ENCODE results near the gene ECSCR.
"Not testable (repeated sequence)": the region's sequence is repeated elsewhere in the genome, so short reads cannot be mapped to it uniquely, and the experiment has no call there.

ECSCR gene

GRCh38 chr5:139413963-139414362, 48.6 kb downstream of the ECSCR start:
- no peak for DNase-seq (ENCODE audit: low spot score)

- no peak for DNase-seq (ENCODE audit: low spot score)
These were observed 49.4 kb downstream of the ECSCR start for GRCh38 chr5:139413153-139413552.

GRCh38 chr5:139410993-139411828, 51.3 kb downstream of the ECSCR start:
- DNase-seq (ENCODE audit: low spot score), result no peak

GRCh38 chr5:139410121-139410992, 52.2 kb downstream of the ECSCR start:
- DNase-seq (ENCODE audit: low spot score), result no peak

GRCh38 chr5:139409116-139409515, 53.4 kb downstream of the ECSCR start:
- DNase-seq (ENCODE audit: low spot score), result not testable (repeated sequence)

- no peak for DNase-seq (ENCODE audit: low spot score)
These were observed 54.4 kb downstream of the ECSCR start for GRCh38 chr5:139408191-139408590.

GRCh38 chr5:139407517-139407916, 55.0 kb downstream of the ECSCR start:
- DNase-seq (ENCODE audit: low spot score), result no peak

GRCh38 chr5:139406963-139407362, 55.6 kb downstream of the ECSCR start:
- DNase-seq (ENCODE audit: low spot score), result no peak

- DNase-seq (ENCODE audit: low spot score), result no peak
These were observed 58.1 kb downstream of the ECSCR start for GRCh38 chr5:139404484-139404840.

- DNase-seq (ENCODE audit: low spot score), result peak; percentile 98
These were observed 58.6 kb downstream of the ECSCR start, which contains the start of gene SPATA24 for GRCh38 chr5:139403787-139404483. SPATA24 (minus strand) TSS chr5:139404089; CDS start chr5:139404060, 29 bp downstream.

GRCh38 chr5:139403418-139403786, 59.1 kb downstream of the ECSCR start:
- DNase-seq (ENCODE audit: low spot score), result no peak

GRCh38 chr5:139402561-139403158, 59.9 kb downstream of the ECSCR start:
- DNase-seq (ENCODE audit: low spot score), result no peak

- DNase-seq (ENCODE audit: low spot score), result no peak
These were observed 61.0 kb downstream of the ECSCR start for GRCh38 chr5:139401546-139401945.

GRCh38 chr5:139399501-139400121, 62.9 kb downstream of the ECSCR start:
- no peak for DNase-seq (ENCODE audit: low spot score)
